ENCODE data around the gene GAK.

The GAK gene

GRCh38 chr4:871484-871883 is 60.6 kb downstream of the GAK start:
- DNase-seq (ENCODE audit: low read depth): no peak
- no peak for TF ChIP-seq CTCF (conservative IDR thresholded peaks at IDR 0.05; ENCODE audit: control insufficient read depth, insufficient read depth, low read depth, low read length)
- no peak overlapping the region for H3K4me3 ChIP-seq (ENCODE audit: control insufficient read depth, low read depth, low read length)

- H3K4me3 ChIP-seq (ENCODE audit: control insufficient read depth, low read depth, low read length): no peak overlapping the region
- no peak for DNase-seq (ENCODE audit: low read depth)
- TF ChIP-seq CTCF (conservative IDR thresholded peaks at IDR 0.05; ENCODE audit: control insufficient read depth, insufficient read depth, low read depth, low read length): no peak
Observed at GRCh38 chr4:870951-871350, 61.2 kb downstream of the GAK start.

- no peak for TF ChIP-seq CTCF (conservative IDR thresholded peaks at IDR 0.05; ENCODE audit: control insufficient read depth, insufficient read depth, low read depth, low read length)
- DNase-seq (ENCODE audit: low read depth): no peak
Observed at GRCh38 chr4:869776-870175, 62.3 kb downstream of the GAK start.

GRCh38 chr4:868421-868820 is 63.7 kb downstream of the GAK start:
- no peak overlapping the region for H3K4me3 ChIP-seq (ENCODE audit: control insufficient read depth, low read depth, low read length)
- no peak for TF ChIP-seq CTCF (conservative IDR thresholded peaks at IDR 0.05; ENCODE audit: control insufficient read depth, insufficient read depth, low read depth, low read length)
- no peak for DNase-seq (ENCODE audit: low read depth)

More at GRCh38 chr4:869776-870175, 62.3 kb downstream of the GAK start:
- H3K4me3 ChIP-seq (ENCODE audit: control insufficient read depth, low read depth, low read length): no peak overlapping the region

GRCh38 chr4:867526-868250 is 64.4 kb downstream of the GAK start:
- TF ChIP-seq CTCF (conservative IDR thresholded peaks at IDR 0.05; ENCODE audit: control insufficient read depth, insufficient read depth, low read depth, low read length): no peak
- H3K4me3 ChIP-seq (ENCODE audit: control insufficient read depth, low read depth, low read length): no peak overlapping the region
- DNase-seq (ENCODE audit: low read depth): no peak

- peak; percentile 26 for DNase-seq (ENCODE audit: low read depth)
- no peak overlapping the region for H3K4me3 ChIP-seq (ENCODE audit: control insufficient read depth, low read depth, low read length)
- no peak for TF ChIP-seq CTCF (conservative IDR thresholded peaks at IDR 0.05; ENCODE audit: control insufficient read depth, insufficient read depth, low read depth, low read length)
Observed at GRCh38 chr4:866761-867390, 65.2 kb downstream of the GAK start.
